ENCODE results near the gene GMDS.

DNA sequence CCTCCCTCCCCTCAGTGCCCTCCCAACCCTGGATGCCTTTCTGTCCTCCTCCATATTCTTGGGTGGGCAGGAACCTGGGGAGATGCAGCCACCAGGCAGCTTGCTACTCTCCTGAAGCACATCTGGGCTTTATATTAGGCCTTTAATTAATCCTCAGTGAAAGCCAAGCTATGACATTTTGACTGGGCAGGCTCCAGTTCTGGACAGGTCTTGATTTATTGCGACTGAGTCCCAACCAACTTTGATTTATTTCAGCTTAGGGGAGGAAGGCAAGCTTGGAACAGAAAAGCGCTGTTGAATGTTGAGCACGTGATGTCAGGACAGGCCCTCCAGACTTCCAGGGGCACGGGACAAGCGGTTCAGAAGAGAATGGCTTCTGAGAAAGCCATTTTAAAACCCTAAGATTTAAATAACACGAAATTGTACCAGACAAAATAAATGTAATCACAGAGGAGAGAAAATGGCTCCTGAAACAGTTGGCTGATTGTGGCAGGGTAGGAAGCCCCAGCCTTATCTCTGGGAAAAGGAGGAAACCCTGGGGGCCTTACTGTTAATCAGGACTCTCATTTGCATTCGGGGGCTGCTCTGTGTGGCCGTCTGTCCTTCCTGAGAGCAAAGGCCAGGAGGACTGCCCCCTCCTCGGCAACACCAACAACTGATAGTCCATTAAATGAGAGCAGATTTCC lies 341.5 kb downstream of the GMDS start:
- TF ChIP-seq FOXM1 (IDR thresholded peaks at IDR 0.05; ENCODE audit: low read depth) (no peak), JUND (IDR thresholded peaks at IDR 0.05) (no peak), RAD21 (IDR thresholded peaks at IDR 0.05; ENCODE audit: low read length) (peak; percentile 22), EP300 (IDR thresholded peaks at IDR 0.05; ENCODE audit: borderline replicate concordance in 1 of 2, low read depth in 1 of 2, low read length in 1 of 2) (peak in 1 of 2 experiments; percentile 75; a peak in 2 of 4 replicates), TAF1 (IDR thresholded peaks at IDR 0.05; ENCODE audit: borderline replicate concordance, low read depth, low read length) (no peak), POLR2AphosphoS5 (IDR thresholded peaks at IDR 0.05; ENCODE audit: low read depth, low read length) (peak; percentile 42; the same call in 1 of the 2 replicates), TCF12 (IDR thresholded peaks at IDR 0.05) (peak; percentile 67), REST (IDR thresholded peaks at IDR 0.05; ENCODE audit: low read depth, low read length) (no peak), EZH2phosphoT487 (IDR thresholded peaks at IDR 0.05; ENCODE audit: borderline replicate concordance, low read depth) (no peak), SIN3A (IDR thresholded peaks at IDR 0.05; ENCODE audit: borderline replicate concordance, low read depth, low read length) (no peak)
- TF ChIP-seq, protein P1, sequence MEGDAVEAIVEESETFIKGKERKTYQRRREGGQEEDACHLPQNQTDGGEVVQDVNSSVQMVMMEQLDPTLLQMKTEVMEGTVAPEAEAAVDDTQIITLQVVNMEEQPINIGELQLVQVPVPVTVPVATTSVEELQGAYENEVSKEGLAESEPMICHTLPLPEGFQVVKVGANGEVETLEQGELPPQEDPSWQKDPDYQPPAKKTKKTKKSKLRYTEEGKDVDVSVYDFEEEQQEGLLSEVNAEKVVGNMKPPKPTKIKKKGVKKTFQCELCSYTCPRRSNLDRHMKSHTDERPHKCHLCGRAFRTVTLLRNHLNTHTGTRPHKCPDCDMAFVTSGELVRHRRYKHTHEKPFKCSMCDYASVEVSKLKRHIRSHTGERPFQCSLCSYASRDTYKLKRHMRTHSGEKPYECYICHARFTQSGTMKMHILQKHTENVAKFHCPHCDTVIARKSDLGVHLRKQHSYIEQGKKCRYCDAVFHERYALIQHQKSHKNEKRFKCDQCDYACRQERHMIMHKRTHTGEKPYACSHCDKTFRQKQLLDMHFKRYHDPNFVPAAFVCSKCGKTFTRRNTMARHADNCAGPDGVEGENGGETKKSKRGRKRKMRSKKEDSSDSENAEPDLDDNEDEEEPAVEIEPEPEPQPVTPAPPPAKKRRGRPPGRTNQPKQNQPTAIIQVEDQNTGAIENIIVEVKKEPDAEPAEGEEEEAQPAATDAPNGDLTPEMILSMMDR (IDR thresholded peaks at IDR 0.05), result no peak

All from SK-N-SH (cell line).